GM12878 (cell line): Measurements from ENCODE around the gene PDLIM5.

Experiments
- CTCF ChIP-seq, 3 experiments: IDR thresholded peaks in 2 of 3; conservative IDR thresholded peaks in 1 of 3; 2 replicates each; pipeline ENCODE4 v1.5.1; 2011; ENCODE audit warnings: low read depth in 3 of 3, low read length in 3 of 3, mild to moderate bottlenecking in 3 of 3, control low read depth in 2 of 3, moderate library complexity in 2 of 3, inconsistent platforms in 1 of 3, mixed read lengths in 1 of 3; ENCODE audit not compliant: control insufficient read depth in 2 of 3, insufficient read depth in 1 of 3; ENCODE audit errors: extremely low read depth in 1 of 3
- CUX1 ChIP-seq: IDR thresholded peaks from 2 replicates; pipeline ENCODE4 v1.6.1; 2012; ENCODE audit warnings: improper control_type of control experiment, low read depth, low read length; ENCODE audit not compliant: insufficient replicate concordance
- DPF2 ChIP-seq: fragments of 450-650 bp; IDR thresholded peaks from 2 replicates; pipeline ENCODE4 v1.6.1; 2017; ENCODE audit warnings: mild to moderate bottlenecking
- HDAC6 ChIP-seq: fragments of 200-600 bp; sonication (generic); IDR thresholded peaks from one replicate; pipeline ENCODE4 v1.8.0; 2017; ENCODE audit warnings: antibody characterized with exemption; ENCODE audit not compliant: unreplicated experiment
- LARP7 ChIP-seq: fragments of 450-650 bp; IDR thresholded peaks from 2 replicates; pipeline ENCODE4 v1.6.1; 2017; ENCODE audit warnings: mild to moderate bottlenecking
- MXI1 ChIP-seq: fragments of 150-350 bp; IDR thresholded peaks from 2 replicates; pipeline ENCODE4 v1.6.1; 2011; ENCODE audit warnings: low read depth, mild to moderate bottlenecking, inconsistent platforms, low read length, improper control_type of control experiment
- MYC ChIP-seq: IDR thresholded peaks from 2 replicates; pipeline ENCODE4 v1.6.1; 2011; ENCODE audit warnings: mild to moderate bottlenecking, low read length, moderate library complexity, inconsistent platforms; ENCODE audit not compliant: insufficient read depth, insufficient replicate concordance, insufficient read length, severe bottlenecking
- POLR2A ChIP-seq: IDR thresholded peaks from 2 replicates; pipeline ENCODE4 v1.6.1; 2011; ENCODE audit warnings: low read depth, mild to moderate bottlenecking, low read length
- POLR2AphosphoS5 ChIP-seq: IDR thresholded peaks from 2 replicates; pipeline ENCODE4 v1.6.1; 2011; ENCODE audit warnings: mild to moderate bottlenecking, low read length, inconsistent platforms
- PRDM15 ChIP-seq: fragments of 450-650 bp; formaldehyde crosslinking; IDR thresholded peaks from 2 replicates; pipeline ENCODE4 v1.4.0; 2020; ENCODE audit warnings: mild to moderate bottlenecking, moderate library complexity

GRCh38 chr4:94469221-94469784, 17.6 kb downstream of the PDLIM5 start:
- TF ChIP-seq PRDM15 = no peak
- TF ChIP-seq MYC = no peak
- TF ChIP-seq CUX1 = no peak
- no peak for TF ChIP-seq DPF2
- TF ChIP-seq POLR2A = no peak
- TF ChIP-seq LARP7 = no peak
- TF ChIP-seq POLR2AphosphoS5 = no peak
- no peak for TF ChIP-seq CTCF (IDR thresholded peaks at IDR 0.05 in 2 of 3, conservative IDR thresholded peaks at IDR 0.05 in 1 of 3; ENCODE audit: control insufficient read depth in 2 of 3, extremely low read depth in 1 of 3, insufficient read depth in 1 of 3, low read depth in 3 of 3, low read length in 3 of 3)
- TF ChIP-seq MXI1 = no peak
- no peak for TF ChIP-seq HDAC6
